Endothelial cell of umbilical vein (primary cell): ENCODE results near the gene PDE7B. TPM values are rescaled to one million over a fixed set of nuclear protein-coding genes. Genes with fewer than 3 reads are reported as not detected.

Experiments used
- BruUV-seq: library from RNA; stranded (reverse); fragments of 400-500 nt; replicated peaks from 2 replicates; lab custom pipeline; 2021; lab: Mats Ljungman, UMichigan
- CTCF ChIA-PET: fragments of 300-600, 350-600 bp; sonication (Branson Sonifier 250); formaldehyde crosslinking; loops from one replicate; lab custom pipeline; 2021; ENCODE audit warnings: antibody characterized with exemption, inconsistent platforms; lab: Charles Lee
- POLR2A ChIA-PET: fragments of 300-600, 350-600 bp; sonication (Branson Sonifier 250); formaldehyde crosslinking; loops from one replicate; lab custom pipeline; 2021; ENCODE audit warnings: antibody characterized with exemption, inconsistent platforms; lab: Charles Lee
- DNase-seq: peaks from one replicate; pipeline ENCODE4 v3.0.0-alpha.2; 2011; ENCODE audit warnings: low read depth, low spot score
- FAIRE-seq: peaks from 2 replicates; lab custom pipeline; 2011; peaks lifted over from hg19 to GRCh38; lab: Jason Lieb, UNC
- H2AFZ ChIP-seq: 2 replicates; pipeline ENCODE4 v1.6.0; 2012; ENCODE audit warnings: low read depth, low read length, control low read depth, inconsistent platforms
- H3K27ac ChIP-seq: 2 replicates; pipeline ENCODE4 v1.5.1; 2011; ENCODE audit warnings: low read depth, mild to moderate bottlenecking, control low read depth, low read length, moderate library complexity; ENCODE audit not compliant: insufficient read depth
- H3K27me3 ChIP-seq, 2 experiments: 2 replicates each; pipeline versions ENCODE4 v1.6.0 to v1.6.1; 2011; ENCODE audit warnings: low read length in 2 of 2, mixed read lengths in 1 of 2; ENCODE audit not compliant: control insufficient read depth in 2 of 2, insufficient read depth in 2 of 2
- H3K36me3 ChIP-seq, 2 experiments: 2 replicates in 1 of 2; 3 replicates in 1 of 2; pipeline ENCODE4 v1.5.1; 2011; ENCODE audit warnings: low read length in 2 of 2, mild to moderate bottlenecking in 1 of 2, moderate library complexity in 1 of 2; ENCODE audit not compliant: control insufficient read depth in 2 of 2, insufficient read depth in 2 of 2; ENCODE audit errors: extremely low read depth in 1 of 2
- H3K4me1 ChIP-seq: 3 replicates; pipeline ENCODE4 v1.5.1; 2011; ENCODE audit warnings: mild to moderate bottlenecking, low read length; ENCODE audit not compliant: control insufficient read depth, insufficient read depth; ENCODE audit errors: extremely low read depth
- H3K4me2 ChIP-seq: 2 replicates; pipeline ENCODE4 v1.6.1; 2011; ENCODE audit warnings: low read length, control low read depth, mixed read lengths; ENCODE audit not compliant: insufficient read depth
- H3K4me3 ChIP-seq, 3 experiments: fragments of 200-600 bp in 1 of 3; sonication (generic), shearing (Covaris generic) in 1 of 3; replicated peaks in 1 of 3; 2 replicates each; pipeline ENCODE4 v1.5.1; 2011 to 2016; ENCODE audit warnings: control low read depth in 3 of 3, low read length in 3 of 3, mild to moderate bottlenecking in 2 of 3, inconsistent platforms in 1 of 3, low read depth in 1 of 3, moderate library complexity in 1 of 3; ENCODE audit not compliant: insufficient read depth in 1 of 3
- H3K79me2 ChIP-seq: 2 replicates; pipeline ENCODE4 v1.6.0; 2012; ENCODE audit warnings: low read length, inconsistent platforms; ENCODE audit not compliant: control insufficient read depth, insufficient read depth
- H3K9ac ChIP-seq: replicated peaks from 2 replicates; pipeline ENCODE3; 2011; ENCODE audit warnings: low read length, control low read depth; ENCODE audit not compliant: insufficient read depth; ENCODE audit errors: extremely low read depth
- H3K9me1 ChIP-seq: replicated peaks from 3 replicates; pipeline ENCODE4 v1.6.0; 2011; ENCODE audit warnings: mild to moderate bottlenecking, low read length; ENCODE audit not compliant: control insufficient read depth, insufficient read depth; ENCODE audit errors: extremely low read depth
- H3K9me3 ChIP-seq: replicated peaks from 2 replicates; pipeline ENCODE4 v1.5.1; 2012; ENCODE audit warnings: low read length, inconsistent platforms; ENCODE audit not compliant: control insufficient read depth, insufficient read depth
- H4K20me1 ChIP-seq: replicated peaks from 2 replicates; pipeline ENCODE3; 2011; ENCODE audit warnings: mild to moderate bottlenecking, low read length; ENCODE audit not compliant: control insufficient read depth, insufficient read depth; ENCODE audit errors: extremely low read depth
- EZH2 ChIP-seq: IDR thresholded peaks from 2 replicates; pipeline ENCODE4 v1.6.1; 2012; ENCODE audit warnings: borderline replicate concordance, low read depth, mild to moderate bottlenecking, moderate library complexity, low read length, inconsistent platforms; ENCODE audit not compliant: severe bottlenecking
- FOS ChIP-seq: IDR thresholded peaks from 2 replicates; pipeline ENCODE4 v1.6.1; 2011; ENCODE audit warnings: mild to moderate bottlenecking, low read length, moderate library complexity, borderline replicate concordance; ENCODE audit not compliant: insufficient read depth
- GATA2 ChIP-seq: IDR thresholded peaks from 2 replicates; pipeline ENCODE4 v1.7.0; 2011; ENCODE audit warnings: low read depth, mild to moderate bottlenecking, moderate library complexity, mixed read lengths, low read length; ENCODE audit not compliant: insufficient read length, insufficient read depth
- JUN ChIP-seq: IDR thresholded peaks from 2 replicates; pipeline ENCODE4 v1.6.1; 2011; ENCODE audit warnings: borderline replicate concordance, low read depth; ENCODE audit not compliant: insufficient read length, insufficient read depth
- MYC ChIP-seq: IDR thresholded peaks from one replicate; pipeline ENCODE4 v1.6.1; 2011; ENCODE audit warnings: mild to moderate bottlenecking, low read depth, low read length
- POLR2A ChIP-seq: IDR thresholded peaks from 2 replicates; pipeline ENCODE4 v1.6.1; 2012; ENCODE audit warnings: low read depth, mild to moderate bottlenecking, control low read depth, low read length
- POLR2AphosphoS5 ChIP-seq: IDR thresholded peaks from 2 replicates; pipeline ENCODE4 v1.6.1; 2012; ENCODE audit warnings: low read depth, mild to moderate bottlenecking, control low read depth, low read length, moderate library complexity; ENCODE audit not compliant: insufficient read depth
- dilution Hi-C: fragments of 300-500 bp; cut with MboI; formaldehyde crosslinking; loops from one replicate; pipeline ENCODE4 v1.15.0; 2019; ENCODE audit warnings: low sequenced_read_pairs; ENCODE audit not compliant: extremely low pct_ligation_motif_present
- intact Hi-C: fragments of 100-400 bp; cut with micrococcal nuclease; formaldehyde crosslinking; loops from one replicate; pipeline ENCODE4 v1.10.0; 2022
- polyA plus RNA-seq, 4 experiments: library from polyadenylated mRNA; depleted of rRNA in 3 of 4; stranded (reverse) in 3 of 4; unstranded in 1 of 4; fragments of >200 nt; gene quantifications; 2 replicates each; pipeline versions ENCODE4 v1.2.1 to v1.2.3, GENCODE V29; 2011 to 2012; ENCODE audit warnings: missing spikeins in 1 of 4
- total RNA-seq: library from RNA; stranded (reverse); gene quantifications from 2 replicates; pipeline ENCODE4 v1.2.3, GENCODE V29; 2021
- TF ChIP-seq, protein P1 (sequence below): IDR thresholded peaks from 2 replicates; pipeline ENCODE4 v1.6.1; 2011; ENCODE audit not compliant: insufficient read depth, insufficient read length
- TF ChIP-seq, protein P2 (sequence below), 2 donors: IDR thresholded peaks; 1 replicate in 1 of 2; 2 replicates in 1 of 2; pipeline ENCODE4 v1.5.1; 2011; ENCODE audit warnings: low read length in 2 of 2, mild to moderate bottlenecking in 2 of 2, moderate library complexity in 2 of 2, control low read depth in 1 of 2, inconsistent platforms in 1 of 2, low read depth in 1 of 2; ENCODE audit not compliant: insufficient read depth in 1 of 2; ENCODE audit errors: extremely low read depth in 1 of 2

Gene PDE7B
- total and polyA plus RNA-seq, 2 donors (not counting 3 experiments of a cell fraction or from before 2014, with no cell fraction given) = 20.6 to 25.1 TPM

DNA sequence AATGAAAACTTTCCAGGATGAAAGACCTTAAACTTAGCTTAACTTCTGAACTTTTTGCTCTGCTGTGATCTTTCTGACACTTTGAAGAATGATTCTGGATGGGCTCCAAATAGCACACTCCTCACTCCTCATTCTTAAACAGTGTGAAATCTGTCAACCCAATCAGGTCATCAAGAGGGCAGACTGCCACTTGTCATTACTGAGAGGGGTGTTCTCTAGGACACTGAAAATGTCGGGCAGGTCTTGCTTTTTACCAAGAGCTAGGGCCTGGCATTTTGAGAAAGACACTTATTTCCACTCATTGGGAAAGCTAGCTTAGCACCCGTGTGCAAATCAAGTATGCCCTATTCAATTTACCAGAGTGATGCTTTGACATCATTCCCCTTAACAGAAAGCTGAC is 276.4 kb downstream of the PDE7B start:
- H3K9ac ChIP-seq = no peak overlapping the region
- intact Hi-C loops = no loop called here
- no peaks in the 10 kb centered on the region for H3K79me2 ChIP-seq
- dilution Hi-C loops = no loop called here
- no TSS peak for BruUV-seq
- no peaks in the 10 kb centered on the region for H3K9me3 ChIP-seq
- peaks cover 13% of the 10 kb centered on the region for H3K4me1 ChIP-seq
- H3K36me3 ChIP-seq = no peaks in the 10 kb centered on the region
- H2AFZ ChIP-seq = no peak overlapping the region
- H3K4me2 ChIP-seq = no peak overlapping the region
- ChIA-PET POLR2A (no interaction called here), CTCF (interaction anchor here (0.6 to 2.9 kb wide), 7 partner anchors 10 to 96 kb away, joined by 3 to 10 read pairs (median 5); no protein-coding TSS in a partner anchor)
- H3K9me1 ChIP-seq = no peaks in the 10 kb centered on the region
- DNase-seq (peak; percentile 34), FAIRE-seq (no peak)
- no peak overlapping the region for H3K27ac ChIP-seq
- H4K20me1 ChIP-seq = no peaks in the 10 kb centered on the region
- TF ChIP-seq GATA2 (no peak), POLR2A (no peak), EZH2 (no peak), POLR2AphosphoS5 (no peak), JUN (no peak), FOS (no peak), MYC (no peak)
- TF ChIP-seq, protein P1, sequence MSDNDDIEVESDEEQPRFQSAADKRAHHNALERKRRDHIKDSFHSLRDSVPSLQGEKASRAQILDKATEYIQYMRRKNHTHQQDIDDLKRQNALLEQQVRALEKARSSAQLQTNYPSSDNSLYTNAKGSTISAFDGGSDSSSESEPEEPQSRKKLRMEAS = no peak
- TF ChIP-seq, protein P2, sequence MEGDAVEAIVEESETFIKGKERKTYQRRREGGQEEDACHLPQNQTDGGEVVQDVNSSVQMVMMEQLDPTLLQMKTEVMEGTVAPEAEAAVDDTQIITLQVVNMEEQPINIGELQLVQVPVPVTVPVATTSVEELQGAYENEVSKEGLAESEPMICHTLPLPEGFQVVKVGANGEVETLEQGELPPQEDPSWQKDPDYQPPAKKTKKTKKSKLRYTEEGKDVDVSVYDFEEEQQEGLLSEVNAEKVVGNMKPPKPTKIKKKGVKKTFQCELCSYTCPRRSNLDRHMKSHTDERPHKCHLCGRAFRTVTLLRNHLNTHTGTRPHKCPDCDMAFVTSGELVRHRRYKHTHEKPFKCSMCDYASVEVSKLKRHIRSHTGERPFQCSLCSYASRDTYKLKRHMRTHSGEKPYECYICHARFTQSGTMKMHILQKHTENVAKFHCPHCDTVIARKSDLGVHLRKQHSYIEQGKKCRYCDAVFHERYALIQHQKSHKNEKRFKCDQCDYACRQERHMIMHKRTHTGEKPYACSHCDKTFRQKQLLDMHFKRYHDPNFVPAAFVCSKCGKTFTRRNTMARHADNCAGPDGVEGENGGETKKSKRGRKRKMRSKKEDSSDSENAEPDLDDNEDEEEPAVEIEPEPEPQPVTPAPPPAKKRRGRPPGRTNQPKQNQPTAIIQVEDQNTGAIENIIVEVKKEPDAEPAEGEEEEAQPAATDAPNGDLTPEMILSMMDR (IDR thresholded peaks at IDR 0.05; ENCODE audit: extremely low read depth in 1 of 2, insufficient read depth in 1 of 2, low read depth in 1 of 2, low read length in 2 of 2) = no peak
- no peak overlapping the region for H3K4me3 ChIP-seq
- H3K27me3 ChIP-seq = no peaks in the 10 kb centered on the region
